ENCODE results near the gene TNFRSF18. TPM values are rescaled to one million over a fixed set of nuclear protein-coding genes. Genes with fewer than 3 reads are reported as not detected.

Gene TNFRSF18
- total RNA-seq, 1 experiment from 2014 or later = 0.83 TPM

GRCh38 chr1:1253972-1254666 lies 47.7 kb upstream of the TNFRSF18 start:
- Mint-ChIP-seq H3K27me3 (ENCODE audit: low read depth) (no peaks in the 10 kb centered on the region), H3K4me1 (peaks cover 12% of the 10 kb centered on the region), H3K27ac (no peak overlapping the region), H3K9me3 (no peaks in the 10 kb centered on the region), H3K36me3 (peaks cover 42% of the 10 kb centered on the region), H3K4me3 (no peak overlapping the region)
- TF ChIP-seq GRHL2 (CRISPR knock-in tag; IDR thresholded peaks at IDR 0.05; ENCODE audit: insufficient replicate concordance, severe bottlenecking) (no peak), HMGA2 (CRISPR knock-in tag; IDR thresholded peaks at IDR 0.05) (no peak), CREB1 (CRISPR knock-in tag; IDR thresholded peaks at IDR 0.05) (no peak), NR3C1 (CRISPR knock-in tag; conservative IDR thresholded peaks at IDR 0.05; ENCODE audit: low read depth) (no peak), ZMAT4 (CRISPR knock-in tag; IDR thresholded peaks at IDR 0.05) (no peak), ZNF425 (CRISPR knock-in tag; conservative IDR thresholded peaks at IDR 0.05) (no peak), SOX15 (CRISPR knock-in tag; IDR thresholded peaks at IDR 0.05) (no peak), EMX1 (CRISPR knock-in tag; IDR thresholded peaks at IDR 0.05) (no peak), CDX4 (CRISPR knock-in tag; IDR thresholded peaks at IDR 0.05; ENCODE audit: borderline replicate concordance) (no peak)
- CTCF ChIA-PET = no interaction called here
- no peak for ATAC-seq
- POLR2A ChIA-PET = no interaction called here
- no peak for DNase-seq (ENCODE audit: low spot score)

GRCh38 chr1:1253314-1253713 lies 46.9 kb upstream of the TNFRSF18 start:
- ATAC-seq = no peak
- peaks cover 41% of the 10 kb centered on the region for H3K36me3 Mint-ChIP-seq
- POLR2A ChIA-PET = no interaction called here
- H3K9me3 Mint-ChIP-seq = no peaks in the 10 kb centered on the region
- TF ChIP-seq KAT7 (CRISPR knock-in tag; IDR thresholded peaks at IDR 0.05; ENCODE audit: borderline replicate concordance) (no peak), ZNF232 (CRISPR knock-in tag; IDR thresholded peaks at IDR 0.05) (no peak), NR1H2 (CRISPR knock-in tag; IDR thresholded peaks at IDR 0.05) (no peak), STAT6 (CRISPR knock-in tag; conservative IDR thresholded peaks at IDR 0.05; ENCODE audit: low read depth) (no peak), MAX (CRISPR knock-in tag; IDR thresholded peaks at IDR 0.05) (no peak), GRHL2 (CRISPR knock-in tag; IDR thresholded peaks at IDR 0.05; ENCODE audit: insufficient replicate concordance, severe bottlenecking) (no peak), NR2C2 (CRISPR knock-in tag; IDR thresholded peaks at IDR 0.05) (no peak), GTF2I (CRISPR knock-in tag; conservative IDR thresholded peaks at IDR 0.05) (0 out of 2 replicates have a peak, but pooled peaks have one; percentile 40), MLX (CRISPR knock-in tag; IDR thresholded peaks at IDR 0.05) (no peak), ZNF121 (CRISPR knock-in tag; IDR thresholded peaks at IDR 0.05) (peak; percentile 97), FOXK1 (CRISPR knock-in tag; IDR thresholded peaks at IDR 0.05) (no peak)
- DNase-seq (ENCODE audit: low spot score) = no peak
- no peak overlapping the region for H3K27ac Mint-ChIP-seq
- no peak overlapping the region for H3K4me3 Mint-ChIP-seq
- H3K4me1 Mint-ChIP-seq = peaks cover 7% of the 10 kb centered on the region
- CTCF ChIA-PET = no interaction called here
- H3K27me3 Mint-ChIP-seq (ENCODE audit: low read depth) = no peaks in the 10 kb centered on the region
